HUES48 (cell line): Measurements from ENCODE around the gene NKAIN4.
"Not testable (repeated sequence)": the region's sequence is repeated elsewhere in the genome, so short reads cannot be mapped to it uniquely, and the experiment has no call there.

ENCODE experiments used
- H3K27ac ChIP-seq: one replicate; pipeline ENCODE4 v1.7.0; 2013; ENCODE audit warnings: low read depth, low read length, inconsistent platforms
- H3K27me3 ChIP-seq: 2 replicates; pipeline ENCODE4 v1.6.1; 2013; ENCODE audit warnings: mild to moderate bottlenecking, low read length; ENCODE audit not compliant: control insufficient read depth, insufficient read depth
- H3K36me3 ChIP-seq: 2 replicates; pipeline ENCODE4 v1.6.1; 2013; ENCODE audit warnings: low read length; ENCODE audit not compliant: control insufficient read depth, insufficient read depth
- H3K4me1 ChIP-seq: 2 replicates; pipeline ENCODE4 v1.6.1; 2013; ENCODE audit warnings: mild to moderate bottlenecking, low read length; ENCODE audit not compliant: control insufficient read depth, insufficient read depth
- H3K4me3 ChIP-seq: 2 replicates; pipeline ENCODE4 v1.5.1; 2013; ENCODE audit warnings: mild to moderate bottlenecking, low read depth, low read length
- H3K9ac ChIP-seq: 2 replicates; pipeline ENCODE4 v1.6.1; 2013; ENCODE audit warnings: mild to moderate bottlenecking, low read depth, low read length, moderate library complexity
- H3K9me3 ChIP-seq: 2 replicates; pipeline ENCODE4 v1.6.1; 2013; ENCODE audit warnings: low read length; ENCODE audit not compliant: control insufficient read depth, insufficient read depth

NKAIN4 gene

DNA sequence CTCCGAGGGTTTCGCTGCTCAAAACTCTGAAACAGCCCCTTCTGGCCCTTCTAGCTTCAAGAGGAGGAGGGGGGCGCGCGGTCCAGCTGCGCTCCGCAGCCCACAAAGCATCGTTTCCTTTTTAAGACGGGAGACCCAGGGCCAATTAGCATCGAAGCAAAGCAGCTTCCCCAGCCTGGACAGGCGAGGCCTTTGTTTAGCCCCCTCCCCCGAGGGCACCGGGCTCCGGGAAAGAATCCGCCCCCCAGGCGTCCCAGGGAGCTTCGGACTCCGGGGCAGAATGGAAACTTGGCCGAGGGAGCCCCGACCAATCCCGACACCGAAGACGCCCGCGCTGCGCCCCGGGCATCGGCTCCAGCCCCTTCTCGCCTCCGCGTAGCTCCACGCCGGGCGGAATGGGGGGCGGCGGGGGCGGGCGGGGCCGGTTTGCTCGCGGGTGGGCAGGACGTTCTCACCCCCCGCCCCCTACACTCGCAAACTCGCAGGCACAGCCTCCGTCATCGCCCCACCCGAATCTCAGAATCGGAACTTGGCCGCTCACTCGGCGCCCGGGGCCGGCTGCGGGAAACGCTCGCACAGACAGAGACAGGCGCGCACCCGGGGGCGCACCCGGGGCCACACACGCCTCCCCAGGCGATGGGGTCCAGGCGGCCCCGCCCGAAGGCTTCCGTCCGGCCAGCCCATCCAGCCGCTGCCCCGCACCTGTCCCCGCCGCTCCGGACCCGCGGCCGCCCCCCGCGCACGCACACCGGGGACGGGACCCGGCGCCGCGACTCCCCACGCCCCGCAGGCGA is 628 bp downstream of the NKAIN4 start:
- Histone ChIP-seq H3K9ac (no peak overlapping the region), H3K27me3 (peaks cover 37% of the 10 kb centered on the region)

GRCh38 chr20:63253065-63253437 is 1.2 kb downstream of the NKAIN4 start:
- no peak overlapping the region for H3K27ac ChIP-seq
- H3K9me3 ChIP-seq = no peaks in the 10 kb centered on the region
- H3K4me1 ChIP-seq = peaks cover 15% of the 10 kb centered on the region
- H3K36me3 ChIP-seq = no peaks in the 10 kb centered on the region
- peaks cover 34% of the 10 kb centered on the region for H3K27me3 ChIP-seq
- H3K9ac ChIP-seq = no peak overlapping the region
- H3K4me3 ChIP-seq = peak overlapping the region; percentile 57

More for the DNA sequence above, 628 bp downstream of the NKAIN4 start:
- Histone ChIP-seq H3K36me3 (no peaks in the 10 kb centered on the region), H3K4me3 (peak overlapping the region; percentile 60), H3K27ac (no peak overlapping the region), H3K9me3 (no peaks in the 10 kb centered on the region), H3K4me1 (peaks cover 12% of the 10 kb centered on the region)

- Histone ChIP-seq H3K4me3 (no peak overlapping the region), H3K4me1 (peaks cover 15% of the 10 kb centered on the region), H3K36me3 (no peaks in the 10 kb centered on the region), H3K9me3 (no peaks in the 10 kb centered on the region), H3K27ac (no peak overlapping the region), H3K27me3 (peaks cover 32% of the 10 kb centered on the region), H3K9ac (no peak overlapping the region)
Measured at GRCh38 chr20:63252284-63252711, 2.0 kb downstream of the NKAIN4 start.

- H3K9ac ChIP-seq, H3K36me3 ChIP-seq, H3K27ac ChIP-seq, H3K9me3 ChIP-seq, H3K4me3 ChIP-seq: not testable (repeated sequence)
- peaks cover 31% of the 10 kb centered on the region for H3K27me3 ChIP-seq
- peaks cover 23% of the 10 kb centered on the region for H3K4me1 ChIP-seq
Measured at GRCh38 chr20:63251350-63251749, 2.9 kb downstream of the NKAIN4 start.

- Histone ChIP-seq H3K27ac (no peak overlapping the region), H3K27me3 (peaks cover 19% of the 10 kb centered on the region), H3K4me1 (peaks cover 16% of the 10 kb centered on the region), H3K9ac (no peak overlapping the region), H3K9me3 (no peaks in the 10 kb centered on the region), H3K36me3 (no peaks in the 10 kb centered on the region), H3K4me3 (no peak overlapping the region)
Measured at GRCh38 chr20:63249891-63250290, 4.4 kb downstream of the NKAIN4 start.

DNA sequence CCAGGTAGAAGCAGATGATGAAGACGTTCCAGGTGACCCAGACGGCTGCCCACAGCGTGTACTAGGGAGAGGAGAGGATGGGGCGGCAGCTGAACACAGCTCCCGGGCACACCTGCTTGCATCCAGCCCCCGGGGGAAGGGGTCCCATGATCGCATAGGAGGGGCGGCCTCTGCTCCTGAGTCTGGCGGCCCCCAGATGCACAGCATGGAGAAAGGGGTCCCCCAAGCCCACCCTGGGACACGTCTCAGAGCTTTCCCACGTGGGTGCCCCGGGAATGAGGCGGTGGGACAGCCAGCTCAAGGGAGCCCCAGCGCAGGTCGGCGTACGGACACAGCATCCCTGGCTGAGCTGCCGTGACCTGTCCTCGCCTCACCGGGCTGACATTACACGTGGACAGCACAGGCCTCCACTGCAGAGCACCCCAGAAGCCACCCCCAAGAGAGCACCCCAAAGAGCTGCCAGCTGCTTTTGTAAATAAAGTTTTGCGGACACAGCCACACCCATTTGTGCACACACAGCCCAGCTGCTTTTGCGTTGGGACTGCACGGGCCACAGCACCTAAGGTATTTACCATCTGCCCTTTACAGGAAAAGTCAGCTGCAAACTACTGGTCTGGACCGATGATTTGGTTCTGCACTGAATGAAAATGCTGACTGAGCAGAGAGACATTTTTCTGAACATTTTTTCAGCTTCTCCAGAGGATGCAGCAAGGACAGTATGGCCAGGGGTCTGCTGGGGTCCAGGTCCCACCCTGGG is 5.2 kb downstream of the NKAIN4 start:
- peaks cover 19% of the 10 kb centered on the region for H3K27me3 ChIP-seq
- no peaks in the 10 kb centered on the region for H3K9me3 ChIP-seq
- H3K4me3 ChIP-seq = no peak overlapping the region
- no peak overlapping the region for H3K27ac ChIP-seq
- no peaks in the 10 kb centered on the region for H3K36me3 ChIP-seq
- H3K4me1 ChIP-seq = peaks cover 16% of the 10 kb centered on the region
- no peak overlapping the region for H3K9ac ChIP-seq

- Histone ChIP-seq H3K4me3 (no peak overlapping the region), H3K9ac (no peak overlapping the region), H3K27ac (no peak overlapping the region), H3K4me1 (peaks cover 11% of the 10 kb centered on the region; the same call in 1 of the 2 replicates), H3K36me3 (no peaks in the 10 kb centered on the region), H3K9me3 (no peaks in the 10 kb centered on the region), H3K27me3 (peaks cover 11% of the 10 kb centered on the region)
Measured at GRCh38 chr20:63247671-63248228, 6.5 kb downstream of the NKAIN4 start.

DNA sequence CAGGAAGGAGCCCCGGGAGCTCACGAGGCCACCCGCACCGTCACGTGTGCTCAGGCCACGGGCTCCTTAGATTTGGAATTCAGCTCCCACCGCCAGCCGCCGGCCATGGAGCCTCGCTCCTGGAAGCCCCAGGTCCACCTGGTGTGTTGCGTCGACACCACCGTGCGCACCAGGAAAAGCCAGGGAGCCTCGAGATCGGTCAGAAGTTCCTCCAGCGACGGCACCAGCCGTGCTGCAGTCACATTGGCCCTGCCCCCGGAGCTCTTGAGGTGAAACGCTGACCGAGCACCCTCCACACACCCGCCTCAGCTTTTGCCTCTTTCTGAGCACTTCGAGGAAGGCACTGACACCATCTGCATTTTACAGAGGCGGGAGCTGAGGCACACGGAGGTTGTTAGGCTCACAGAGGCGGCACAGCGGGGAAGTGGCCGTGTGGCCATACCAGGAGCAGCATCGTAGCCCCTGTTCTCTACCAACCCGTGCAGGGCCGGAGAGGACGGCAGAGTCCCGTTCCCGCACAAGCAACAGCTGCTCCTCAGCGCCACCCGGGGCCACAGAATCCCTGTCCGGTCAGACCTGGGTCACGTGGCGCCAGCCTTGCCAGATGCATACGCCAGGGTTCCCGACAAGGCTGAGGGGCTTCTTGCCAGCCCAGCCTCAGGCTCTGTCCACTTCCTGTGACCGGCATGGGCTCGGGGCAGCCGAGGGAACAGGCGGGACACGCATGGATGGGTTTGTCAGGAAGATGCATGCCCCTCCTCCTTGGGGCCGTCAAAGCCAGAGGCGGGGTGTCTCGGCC is 7.6 kb downstream of the NKAIN4 start:
- no peak overlapping the region for H3K9ac ChIP-seq
- H3K4me1 ChIP-seq = peaks cover 11% of the 10 kb centered on the region; the same call in 1 of the 2 replicates
- H3K27me3 ChIP-seq = 0 out of 2 replicates have a peak, but pooled peaks cover under 1% of the 10 kb centered on the region
- no peak overlapping the region for H3K4me3 ChIP-seq
- no peaks in the 10 kb centered on the region for H3K36me3 ChIP-seq
- H3K27ac ChIP-seq = no peak overlapping the region
- H3K9me3 ChIP-seq = no peaks in the 10 kb centered on the region

DNA sequence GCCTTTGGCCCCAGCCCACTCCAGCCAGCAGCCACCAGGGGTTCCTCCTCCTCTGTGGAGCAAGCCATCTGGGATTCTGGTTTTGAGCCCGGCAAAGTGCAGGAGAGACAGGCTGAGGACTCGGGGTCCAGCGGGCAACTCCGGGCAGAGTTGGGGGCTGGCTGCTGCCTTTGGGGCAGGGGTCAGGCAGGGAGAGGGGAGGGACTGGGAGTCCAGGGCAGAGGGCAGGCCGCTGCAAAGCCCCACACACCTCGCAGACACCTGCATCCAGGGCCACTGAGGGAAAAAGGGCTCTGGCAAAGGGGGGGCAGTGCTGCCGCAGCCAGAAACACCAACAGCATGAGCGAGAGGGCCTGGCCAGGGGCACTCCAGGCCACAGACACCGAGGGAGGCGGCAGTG is 9.8 kb downstream of the NKAIN4 start:
- Histone ChIP-seq H3K9me3 (no peaks in the 10 kb centered on the region), H3K27me3 (no peaks in the 10 kb centered on the region)

DNA sequence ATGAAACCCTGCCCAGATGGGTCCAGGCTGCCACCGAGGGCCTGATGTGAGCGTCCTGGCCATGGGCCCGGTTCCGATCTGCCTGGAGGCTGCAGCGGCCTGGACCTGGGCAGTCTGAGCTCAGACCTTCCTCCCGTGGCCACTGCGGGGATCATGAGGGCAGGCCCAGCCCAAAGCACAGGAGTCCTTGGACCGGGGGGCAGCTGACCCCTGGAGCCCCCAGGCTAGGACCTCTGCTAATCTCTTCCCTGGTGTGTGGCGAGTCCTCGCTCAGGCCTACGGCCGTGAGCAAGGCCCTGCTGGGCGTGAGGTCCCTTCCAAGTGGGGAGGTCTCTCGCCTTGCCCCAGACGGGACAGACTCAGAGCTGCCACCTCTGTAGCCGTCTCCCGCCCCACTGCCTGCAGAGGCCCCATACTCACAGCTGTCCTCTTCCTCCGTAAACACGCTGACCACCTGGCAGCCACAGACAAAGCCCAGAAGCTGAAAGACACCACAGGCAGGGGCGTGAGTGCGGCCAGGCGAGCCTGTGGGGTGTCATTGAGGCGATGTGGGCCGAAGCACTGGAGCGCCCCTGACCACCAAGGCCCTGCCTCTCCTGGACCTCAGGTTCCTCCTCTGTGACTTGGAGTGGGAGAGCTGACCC is 10.5 kb downstream of the NKAIN4 start:
- Histone ChIP-seq H3K9ac (no peak overlapping the region), H3K4me1 (peaks cover 11% of the 10 kb centered on the region; the same call in 1 of the 2 replicates), H3K4me3 (no peak overlapping the region), H3K27ac (no peak overlapping the region), H3K36me3 (no peaks in the 10 kb centered on the region), H3K9me3 (no peaks in the 10 kb centered on the region), H3K27me3 (no peaks in the 10 kb centered on the region)

More for the DNA sequence above, 9.8 kb downstream of the NKAIN4 start:
- Histone ChIP-seq H3K4me1 (peaks cover 11% of the 10 kb centered on the region; the same call in 1 of the 2 replicates), H3K36me3 (no peaks in the 10 kb centered on the region), H3K9ac (no peak overlapping the region), H3K27ac (no peak overlapping the region), H3K4me3 (no peak overlapping the region)
